K562 (cell line): ENCODE measurements around the gene PDE4D.

Source experiments
- BHLHE40 ChIP-seq: IDR thresholded peaks from 2 replicates; pipeline ENCODE4 v1.6.1; 2011; ENCODE audit warnings: low read length, improper control_type of control experiment
- BRCA1 ChIP-seq, 2 experiments: fragments of 450-650 bp in 1 of 2; sonication (generic) in 1 of 2; formaldehyde crosslinking in 1 of 2; IDR thresholded peaks; 2 replicates each; pipeline versions ENCODE4 v1.5.0 to v1.6.1; 2017 to 2020; ENCODE audit warnings: mild to moderate bottlenecking in 1 of 2, missing genetic modification reagents in 1 of 2
- CHD2 ChIP-seq: IDR thresholded peaks from 2 replicates; pipeline ENCODE4 v1.6.1; 2011; ENCODE audit warnings: low read depth, low read length
- CTCF ChIP-seq, 3 experiments: IDR thresholded peaks in 2 of 3; conservative IDR thresholded peaks in 1 of 3; 2 replicates each; pipeline ENCODE4 v1.5.1; 2011 to 2012; ENCODE audit warnings: low read length in 3 of 3, mild to moderate bottlenecking in 3 of 3, control low read depth in 2 of 3, improper control_type of control experiment in 1 of 3, inconsistent platforms in 1 of 3, low read depth in 1 of 3, mixed read lengths in 1 of 3, moderate library complexity in 1 of 3; ENCODE audit not compliant: insufficient read depth in 2 of 3
- EP300 ChIP-seq: IDR thresholded peaks from 2 replicates; pipeline ENCODE4 v1.6.1; 2012; ENCODE audit warnings: low read length, improper control_type of control experiment
- EZH2 ChIP-seq: IDR thresholded peaks from 2 replicates; pipeline ENCODE4 v1.6.1; 2012; ENCODE audit warnings: low read depth, mild to moderate bottlenecking, inconsistent platforms, low read length, borderline replicate concordance
- MAFK ChIP-seq: IDR thresholded peaks from 2 replicates; pipeline ENCODE4 v1.6.1; 2011; ENCODE audit warnings: low read length, improper control_type of control experiment
- NFE2 ChIP-seq: IDR thresholded peaks from 2 replicates; pipeline ENCODE4 v1.6.1; 2014; ENCODE audit warnings: antibody characterized with exemption, low read depth
- PRDM10 ChIP-seq: fragments of 450-650 bp; IDR thresholded peaks from 2 replicates; pipeline ENCODE4 v1.6.1; 2018; ENCODE audit not compliant: partially characterized antibody
- TARDBP ChIP-seq: fragments of 450-650 bp; IDR thresholded peaks from 2 replicates; pipeline ENCODE4 v1.6.1; 2016
- TCF7 ChIP-seq: sonication (generic); IDR thresholded peaks from 2 replicates; pipeline ENCODE4 v1.6.1; 2016; ENCODE audit warnings: antibody characterized with exemption, borderline replicate concordance
- TFAP4 ChIP-seq: sonication (generic); formaldehyde crosslinking; IDR thresholded peaks from 2 replicates; pipeline ENCODE4 v1.8.0; 2022; ENCODE audit warnings: missing genetic modification reagents, mild to moderate bottlenecking, moderate library complexity, borderline replicate concordance
- ZBTB8A ChIP-seq: fragments of 450-650 bp; IDR thresholded peaks from 2 replicates; pipeline ENCODE4 v1.6.1; 2018; ENCODE audit warnings: mild to moderate bottlenecking, moderate library complexity; ENCODE audit not compliant: partially characterized antibody
- ZNF592 ChIP-seq: fragments of 450-650 bp; IDR thresholded peaks from 2 replicates; pipeline ENCODE4 v1.6.1; 2017; ENCODE audit warnings: antibody characterized with exemption, mild to moderate bottlenecking

DNA sequence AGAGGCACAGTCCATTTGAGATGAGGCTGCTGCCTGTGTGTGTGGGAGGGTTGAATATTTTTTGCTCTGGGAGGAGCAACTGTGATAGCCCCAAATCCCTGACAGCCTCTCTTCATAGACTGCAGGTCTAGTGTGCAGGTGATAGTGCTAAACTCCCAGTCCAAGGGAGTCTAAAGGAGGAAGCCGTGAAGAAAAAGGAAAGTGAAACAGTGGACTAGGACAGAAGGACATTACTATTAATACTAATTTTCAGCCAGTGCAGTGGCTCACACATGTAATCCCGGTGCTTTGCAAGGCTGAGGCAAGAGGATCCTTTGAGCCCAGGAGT is 295.0 kb downstream of the PDE4D start:
- TF ChIP-seq NFE2: no peak
- TF ChIP-seq MAFK: no peak
- TF ChIP-seq CTCF (IDR thresholded peaks at IDR 0.05 in 2 of 3, conservative IDR thresholded peaks at IDR 0.05 in 1 of 3; ENCODE audit: insufficient read depth in 2 of 3, low read depth in 1 of 3, low read length in 3 of 3): no peak
- no peak for TF ChIP-seq EZH2
- no peak for TF ChIP-seq PRDM10
- no peak for TF ChIP-seq BHLHE40
- no peak for TF ChIP-seq ZBTB8A
- no peak for TF ChIP-seq CHD2
- TF ChIP-seq BRCA1 (IDR thresholded peaks at IDR 0.05): no peak
- TF ChIP-seq BRCA1 (CRISPR knock-in tag; IDR thresholded peaks at IDR 0.05): no peak
- TF ChIP-seq EP300: no peak
- no peak for TF ChIP-seq TFAP4 (CRISPR knock-in tag)
- no peak for TF ChIP-seq TARDBP
- no peak for TF ChIP-seq TCF7
- TF ChIP-seq ZNF592: no peak
